ENCODE measurements around the gene MYCL. TPM values are rescaled to one million over a fixed set of nuclear protein-coding genes. Genes with fewer than 3 reads are reported as not detected.

MYCL gene
- total RNA-seq, 1 experiment from 2014 or later = 2.0 TPM

- H3K4me3 ChIP-seq (ENCODE audit: low read depth in 2 of 2, low read length in 2 of 2) = no peak overlapping the region
- no TSS peak for BruUV-seq (replicated peaks)
- intact Hi-C loops (cut with micrococcal nuclease; ENCODE audit: unreplicated experiment) = no loop called here
- POLR2A ChIA-PET = no interaction called here
- no peaks in the 10 kb centered on the region for H3K9me3 ChIP-seq (ENCODE audit: control insufficient read depth, insufficient read depth, low read depth, low read length)
- DNase-seq (ENCODE audit: low read depth, low spot score) (no peak), ATAC-seq (no peak)
- CTCF ChIA-PET = no interaction called here
- H3K27ac ChIP-seq (ENCODE audit: low read length) = no peak overlapping the region
- in situ Hi-C loops (cut with HindIII; ENCODE audit: low pct_unique_long_range_greater_than_20kb, low sequenced_read_pairs) = no loop called here
- peaks cover 6% of the 10 kb centered on the region; the same call in 1 of the 2 replicates for H3K27me3 ChIP-seq (ENCODE audit: control insufficient read depth, insufficient read depth, low read length)
- H3K36me3 ChIP-seq (ENCODE audit: control insufficient read depth, insufficient read depth, low read length) = no peaks in the 10 kb centered on the region
- H3K4me1 ChIP-seq (ENCODE audit: control insufficient read depth, insufficient read depth, low read length) = peaks cover 15% of the 10 kb centered on the region
- TF ChIP-seq CTCF (IDR thresholded peaks at IDR 0.05) (no peak), REST (IDR thresholded peaks at IDR 0.05; ENCODE audit: insufficient read depth in 1 of 2, low read depth in 2 of 2, low read length in 1 of 2) (no peak), TCF7L2 (IDR thresholded peaks at IDR 0.05; ENCODE audit: low read depth, low read length) (no peak), POLR2AphosphoS5 (IDR thresholded peaks at IDR 0.05; ENCODE audit: low read depth, low read length) (no peak), SIN3A (IDR thresholded peaks at IDR 0.05; ENCODE audit: borderline replicate concordance, insufficient read depth, low read depth, low read length) (no peak)
Measured at GRCh38 chr1:39890273-39890672, 11.4 kb downstream of the MYCL start.

- DNase-seq (ENCODE audit: low read depth, low spot score) (no peak), ATAC-seq (no peak)
- H3K9me3 ChIP-seq (ENCODE audit: control insufficient read depth, insufficient read depth, low read depth, low read length) = no peaks in the 10 kb centered on the region
- in situ Hi-C loops (cut with HindIII; ENCODE audit: low pct_unique_long_range_greater_than_20kb, low sequenced_read_pairs) (no loop called here), intact Hi-C loops (cut with micrococcal nuclease; ENCODE audit: unreplicated experiment) (no loop called here)
- CTCF ChIA-PET = no interaction called here
- H3K27ac ChIP-seq (ENCODE audit: low read length) = no peak overlapping the region
- POLR2A ChIA-PET = interaction anchor here (0.7 kb wide), 1 partner anchor 332 kb away, joined by 8 read pairs; no protein-coding TSS in a partner anchor
- no TSS peak for BruUV-seq (replicated peaks)
- no peaks in the 10 kb centered on the region for H3K27me3 ChIP-seq (ENCODE audit: control insufficient read depth, insufficient read depth, low read length)
- H3K4me1 ChIP-seq (ENCODE audit: control insufficient read depth, insufficient read depth, low read length) = peaks cover 5% of the 10 kb centered on the region
- TF ChIP-seq TCF7L2 (IDR thresholded peaks at IDR 0.05; ENCODE audit: low read depth, low read length) (no peak), POLR2AphosphoS5 (IDR thresholded peaks at IDR 0.05; ENCODE audit: low read depth, low read length) (no peak), REST (IDR thresholded peaks at IDR 0.05; ENCODE audit: insufficient read depth in 1 of 2, low read depth in 2 of 2, low read length in 1 of 2) (no peak), SIN3A (IDR thresholded peaks at IDR 0.05; ENCODE audit: borderline replicate concordance, insufficient read depth, low read depth, low read length) (no peak), CTCF (IDR thresholded peaks at IDR 0.05) (no peak)
- peaks cover 2% of the 10 kb centered on the region; the same call in 1 of the 2 replicates for H3K36me3 ChIP-seq (ENCODE audit: control insufficient read depth, insufficient read depth, low read length)
- H3K4me3 ChIP-seq (ENCODE audit: low read depth in 2 of 2, low read length in 2 of 2) = no peak overlapping the region
Measured at GRCh38 chr1:39886757-39887231, 14.9 kb downstream of the MYCL start.

Data from Panc1 (cell line).